Neuronal stem cell (in vitro differentiated cells): ENCODE measurements around the gene TBC1D19.

Experiments
- DNase-seq: peaks from one replicate; pipeline ENCODE4 v3.0.0-alpha.2; 2013; ENCODE audit warnings: low spot score
- H2AFZ ChIP-seq: one replicate; pipeline ENCODE4 v1.6.1; 2013; ENCODE audit warnings: mild to moderate bottlenecking, low read length, inconsistent platforms
- H2AK5ac ChIP-seq: 2 replicates; pipeline ENCODE4 v1.6.1; 2013; ENCODE audit warnings: low read depth, mild to moderate bottlenecking, inconsistent platforms, low read length, moderate library complexity, mixed read lengths
- H2BK120ac ChIP-seq: 2 replicates; pipeline ENCODE4 v1.6.1; 2013; ENCODE audit warnings: low read depth, mild to moderate bottlenecking, inconsistent platforms, low read length, moderate library complexity, mixed read lengths
- H2BK12ac ChIP-seq: one replicate; pipeline ENCODE4 v1.6.1; 2013; ENCODE audit warnings: low read length, inconsistent platforms
- H2BK15ac ChIP-seq: 2 replicates; pipeline ENCODE4 v1.6.1; 2013; ENCODE audit warnings: mild to moderate bottlenecking, low read length, inconsistent platforms, mixed read lengths
- H2BK5ac ChIP-seq: one replicate; pipeline ENCODE4 v1.6.1; 2013; ENCODE audit warnings: inconsistent platforms, mild to moderate bottlenecking, low read length, moderate library complexity
- H3K14ac ChIP-seq: one replicate; pipeline ENCODE4 v1.6.1; 2013; ENCODE audit warnings: low read length, inconsistent platforms
- H3K18ac ChIP-seq: 2 replicates; pipeline ENCODE4 v1.6.1; 2013; ENCODE audit warnings: low read length, inconsistent platforms
- H3K23ac ChIP-seq: 2 replicates; pipeline ENCODE4 v1.6.1; 2013; ENCODE audit warnings: low read depth, mild to moderate bottlenecking, mixed read lengths, low read length, inconsistent platforms; ENCODE audit not compliant: poor library complexity
- H3K27ac ChIP-seq: replicated peaks from 3 replicates; pipeline ENCODE4 v1.5.1; 2013; ENCODE audit warnings: low read length, inconsistent platforms
- H3K27me3 ChIP-seq, 3 experiments: 2 replicates each; pipeline ENCODE4 v1.6.1; 2013; ENCODE audit warnings: low read length in 3 of 3, mild to moderate bottlenecking in 2 of 3, inconsistent platforms in 1 of 3, low read depth in 1 of 3, mixed read lengths in 1 of 3, moderate library complexity in 1 of 3; ENCODE audit not compliant: control insufficient read depth in 3 of 3, insufficient read depth in 3 of 3
- H3K36me3 ChIP-seq, 2 donors: replicated peaks in 1 of 2; 2 replicates each; pipeline ENCODE4 v1.6.1; 2013; ENCODE audit warnings: low read length in 2 of 2; ENCODE audit not compliant: control insufficient read depth in 2 of 2, insufficient read depth in 2 of 2
- H3K4ac ChIP-seq: 2 replicates; pipeline ENCODE4 v1.6.1; 2013; ENCODE audit warnings: inconsistent platforms, mild to moderate bottlenecking, low read length, moderate library complexity
- H3K4me1 ChIP-seq, 2 donors: 1 replicate in 1 of 2; 2 replicates in 1 of 2; pipeline ENCODE4 v1.6.1; 2013; ENCODE audit warnings: low read length in 2 of 2, low read depth in 1 of 2; ENCODE audit not compliant: control insufficient read depth in 2 of 2, insufficient read depth in 1 of 2
- H3K4me2 ChIP-seq: one replicate; pipeline ENCODE4 v1.6.1; 2013; ENCODE audit warnings: mild to moderate bottlenecking, low read length, inconsistent platforms; ENCODE audit not compliant: insufficient read depth, poor library complexity, severe bottlenecking
- H3K4me3 ChIP-seq, 2 donors: 2 replicates each; pipeline ENCODE4 v1.5.1; 2013; ENCODE audit warnings: low read length in 2 of 2, mild to moderate bottlenecking in 2 of 2, inconsistent platforms in 1 of 2, moderate library complexity in 1 of 2
- H3K79me1 ChIP-seq: one replicate; pipeline ENCODE4 v1.6.1; 2013; ENCODE audit warnings: low read depth, mild to moderate bottlenecking, inconsistent platforms, low read length, moderate library complexity
- H3K9ac ChIP-seq: one replicate; pipeline ENCODE4 v1.6.1; 2013; ENCODE audit warnings: mild to moderate bottlenecking, low read depth, low read length, inconsistent platforms; ENCODE audit not compliant: poor library complexity
- H3K9me3 ChIP-seq, 2 donors: replicated peaks in 1 of 2; 2 replicates each; pipeline versions ENCODE3 to v1.6.1; 2013; ENCODE audit warnings: low read length in 2 of 2, mild to moderate bottlenecking in 2 of 2, inconsistent platforms in 1 of 2, low read depth in 1 of 2, mixed read lengths in 1 of 2, moderate library complexity in 1 of 2; ENCODE audit not compliant: control insufficient read depth in 2 of 2, insufficient read depth in 1 of 2
- H4K8ac ChIP-seq: one replicate; pipeline ENCODE4 v1.6.1; 2013; ENCODE audit warnings: low read depth, mild to moderate bottlenecking, inconsistent platforms, low read length, moderate library complexity
- H4K91ac ChIP-seq: one replicate; pipeline ENCODE4 v1.6.1; 2013; ENCODE audit warnings: low read length, low read depth, mild to moderate bottlenecking, inconsistent platforms; ENCODE audit not compliant: poor library complexity
- WGBS, 2 donors: extraction: QIAGEN DNeasy Blood & Tissue Kit; methylation state at CpG; one replicate each; pipeline ENCODE4 v1.1.7; 2013; ENCODE audit warnings: missing lambda C conversion rate in 2 of 2, mixed read lengths in 1 of 2; ENCODE audit not compliant: insufficient read length in 2 of 2, insufficient replicate concordance in 1 of 2; ENCODE audit errors: extremely low coverage in 2 of 2; 5-methylcytosine and 5-hydroxymethylcytosine counted together

TBC1D19 gene

DNA sequence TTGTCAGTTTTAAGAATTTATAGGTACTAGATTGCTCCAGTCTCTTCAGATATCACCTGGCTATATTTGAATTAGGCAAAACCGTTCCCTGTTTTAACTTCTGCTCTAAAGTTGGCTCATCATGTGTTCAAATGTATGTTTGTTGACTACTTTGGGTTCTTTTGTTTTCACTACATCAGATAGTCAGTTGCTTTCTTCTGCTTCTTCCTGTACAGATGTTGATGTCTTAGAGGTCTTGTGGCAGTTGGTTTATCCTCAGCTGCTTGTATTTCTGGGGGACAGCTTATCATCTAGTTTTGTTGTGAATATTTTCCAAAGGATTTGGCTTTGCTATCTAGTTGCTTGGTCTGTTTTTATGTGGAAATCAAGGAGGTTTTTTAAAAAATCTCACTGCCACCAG is 28.0 kb downstream of the TBC1D19 start:
- no peak overlapping the region for H2BK120ac ChIP-seq
- no peaks in the 10 kb centered on the region for H3K79me1 ChIP-seq
- no peak for DNase-seq

GRCh38 chr4:26613237-26613636 is 29.4 kb downstream of the TBC1D19 start:
- Histone ChIP-seq H4K91ac (no peak overlapping the region), H3K36me3 (no peaks in the 10 kb centered on the region), H2BK5ac (no peak overlapping the region), H3K79me1 (no peaks in the 10 kb centered on the region), H3K27me3 (no peaks in the 10 kb centered on the region), H3K27ac (no peak overlapping the region), H3K14ac (no peak overlapping the region), H3K9me3 (no peaks in the 10 kb centered on the region), H3K4me3 (no peak overlapping the region), H2AFZ (no peak overlapping the region), H2AK5ac (no peak overlapping the region), H2BK120ac (no peak overlapping the region), H2BK15ac (no peak overlapping the region), H3K4me2 (no peak overlapping the region), H2BK12ac (no peak overlapping the region), H4K8ac (no peak overlapping the region), H3K9ac (no peak overlapping the region), H3K18ac (no peak overlapping the region), H3K4ac (no peak overlapping the region), H3K23ac (no peak overlapping the region), H3K4me1 (no peaks in the 10 kb centered on the region)
- no peak for DNase-seq
- WGBS, 2 donors: no CpG with 5 or more reads among the region's 1 CpG

More for the DNA sequence above, 28.0 kb downstream of the TBC1D19 start:
- Histone ChIP-seq H3K23ac (no peak overlapping the region), H2AK5ac (no peak overlapping the region), H3K27me3 (no peaks in the 10 kb centered on the region), H3K27ac (no peak overlapping the region), H3K4me1 (no peaks in the 10 kb centered on the region), H3K4me3 (no peak overlapping the region), H2BK12ac (no peak overlapping the region), H2AFZ (no peak overlapping the region), H4K8ac (no peak overlapping the region), H3K4me2 (no peak overlapping the region), H3K9ac (no peak overlapping the region), H2BK15ac (no peak overlapping the region), H3K9me3 (no peaks in the 10 kb centered on the region), H4K91ac (no peak overlapping the region), H2BK5ac (no peak overlapping the region), H3K18ac (no peak overlapping the region), H3K36me3 (no peaks in the 10 kb centered on the region), H3K4ac (no peak overlapping the region), H3K14ac (no peak overlapping the region)
- no CpG with 5 or more reads among the region's 1 CpG for WGBS, 2 donors

GRCh38 chr4:26613735-26614134 is 29.9 kb downstream of the TBC1D19 start:
- H3K4ac ChIP-seq: no peak overlapping the region
- H2BK120ac ChIP-seq: no peak overlapping the region
- no peak for DNase-seq
- H3K4me1 ChIP-seq: no peaks in the 10 kb centered on the region
- no peak overlapping the region for H3K14ac ChIP-seq
- H3K27me3 ChIP-seq: no peaks in the 10 kb centered on the region
- H3K36me3 ChIP-seq: no peaks in the 10 kb centered on the region
- H3K27ac ChIP-seq: no peak overlapping the region
- H3K9me3 ChIP-seq: no peaks in the 10 kb centered on the region
- no peak overlapping the region for H2BK12ac ChIP-seq
- H4K91ac ChIP-seq: no peak overlapping the region
- no peak overlapping the region for H2BK15ac ChIP-seq
- no CpG with 5 or more reads among the region's 3 CpGs for WGBS, 2 donors
- H2BK5ac ChIP-seq: no peak overlapping the region
- H4K8ac ChIP-seq: no peak overlapping the region
- no peak overlapping the region for H3K23ac ChIP-seq
- H3K79me1 ChIP-seq: no peaks in the 10 kb centered on the region
- no peak overlapping the region for H2AK5ac ChIP-seq
- no peak overlapping the region for H3K9ac ChIP-seq
- no peak overlapping the region for H2AFZ ChIP-seq
- no peak overlapping the region for H3K4me2 ChIP-seq
- no peak overlapping the region for H3K4me3 ChIP-seq
- H3K18ac ChIP-seq: no peak overlapping the region

GRCh38 chr4:26619784-26620183 is 35.9 kb downstream of the TBC1D19 start:
- no peaks in the 10 kb centered on the region for H3K9me3 ChIP-seq
- no peak overlapping the region for H2BK120ac ChIP-seq
- H4K8ac ChIP-seq: no peak overlapping the region
- H2AFZ ChIP-seq: no peak overlapping the region
- H3K4me3 ChIP-seq: no peak overlapping the region
- no peaks in the 10 kb centered on the region for H3K79me1 ChIP-seq
- H4K91ac ChIP-seq: no peak overlapping the region
- H3K14ac ChIP-seq: no peak overlapping the region
- no peaks in the 10 kb centered on the region for H3K27me3 ChIP-seq
- H3K4ac ChIP-seq: no peak overlapping the region
- no peak overlapping the region for H2BK12ac ChIP-seq
- H3K4me1 ChIP-seq: no peaks in the 10 kb centered on the region
- no peak for DNase-seq
- no peak overlapping the region for H3K18ac ChIP-seq
- H3K4me2 ChIP-seq: no peak overlapping the region
- no peak overlapping the region for H2AK5ac ChIP-seq
- peaks cover 0 to 1% of the 10 kb centered on the region in 2 donors for H3K36me3 ChIP-seq
- H2BK15ac ChIP-seq: no peak overlapping the region
- H3K9ac ChIP-seq: no peak overlapping the region
- H3K23ac ChIP-seq: no peak overlapping the region
- no peak overlapping the region for H3K27ac ChIP-seq
- H2BK5ac ChIP-seq: no peak overlapping the region
